ENCODE data around the gene TIGD4. TPM values are rescaled to one million over a fixed set of nuclear protein-coding genes. Genes with fewer than 3 reads are reported as not detected.

TIGD4 gene
- total RNA-seq, 1 experiment from 2014 or later = 0.41 TPM

- H3K4me3 ChIP-seq (ENCODE audit: low read depth, low read length, poor library complexity, severe bottlenecking) = no peak overlapping the region
- H3K4me1 ChIP-seq (ENCODE audit: insufficient read depth, low read length, poor library complexity, severe bottlenecking) = no peaks in the 10 kb centered on the region
- POLR2A ChIA-PET (ENCODE audit: low non-redundant PET) = no interaction called here
- no peaks in the 10 kb centered on the region for H3K9me3 ChIP-seq (ENCODE audit: low read depth, low read length, poor library complexity, severe bottlenecking)
- no TSS peak for BruUV-seq (replicated peaks)
- peak; percentile 10 for DNase-seq (ENCODE audit: low spot score)
- no peaks in the 10 kb centered on the region for H3K27me3 ChIP-seq (replicated peaks; ENCODE audit: insufficient read depth, low read depth, low read length, poor library complexity)
- no peak for TF ChIP-seq EZH2 (IDR thresholded peaks at IDR 0.05; ENCODE audit: borderline replicate concordance, low read depth, low read length, poor library complexity, severe bottlenecking)
- intact Hi-C loops (cut with micrococcal nuclease; ENCODE audit: unreplicated experiment) = no loop called here
- H3K27ac ChIP-seq (ENCODE audit: low read depth, low read length, poor library complexity, severe bottlenecking) = no peak overlapping the region
- CTCF ChIA-PET = no interaction called here
- no peaks in the 10 kb centered on the region for H3K36me3 ChIP-seq (ENCODE audit: insufficient read depth, low read length, poor library complexity, severe bottlenecking)
Observed at GRCh38 chr4:152729466-152729865, 50.1 kb downstream of the TIGD4 start.

GRCh38 chr4:152728343-152728742 lies 51.2 kb downstream of the TIGD4 start:
- CTCF ChIA-PET = interaction anchor here (0.8 kb wide), 1 partner anchor 274 kb away, joined by 3 read pairs; no protein-coding TSS in a partner anchor

GRCh38 chr4:152727784-152728183 lies 51.7 kb downstream of the TIGD4 start:
- DNase-seq (ENCODE audit: low spot score) = no peak
- BruUV-seq (replicated peaks) = no TSS peak
- H3K27me3 ChIP-seq (replicated peaks; ENCODE audit: insufficient read depth, low read depth, low read length, poor library complexity) = no peaks in the 10 kb centered on the region
- TF ChIP-seq CTCF (conservative IDR thresholded peaks at IDR 0.05; ENCODE audit: low read depth, low read length) = no peak
- no peak for TF ChIP-seq EZH2 (IDR thresholded peaks at IDR 0.05; ENCODE audit: borderline replicate concordance, low read depth, low read length, poor library complexity, severe bottlenecking)
- H3K4me1 ChIP-seq (ENCODE audit: insufficient read depth, low read length, poor library complexity, severe bottlenecking) = no peaks in the 10 kb centered on the region
- H3K36me3 ChIP-seq (ENCODE audit: insufficient read depth, low read length, poor library complexity, severe bottlenecking) = no peaks in the 10 kb centered on the region
- CTCF ChIA-PET = interaction anchor here (0.8 kb wide), 1 partner anchor 273 kb away, joined by 3 read pairs; no protein-coding TSS in a partner anchor
- POLR2A ChIA-PET (ENCODE audit: low non-redundant PET) = no interaction called here
- no peaks in the 10 kb centered on the region for H3K9me3 ChIP-seq (ENCODE audit: low read depth, low read length, poor library complexity, severe bottlenecking)
- H3K27ac ChIP-seq (ENCODE audit: low read depth, low read length, poor library complexity, severe bottlenecking) = no peak overlapping the region
- intact Hi-C loops (cut with micrococcal nuclease; ENCODE audit: unreplicated experiment) = no loop called here
- no peak overlapping the region for H3K4me3 ChIP-seq (ENCODE audit: low read depth, low read length, poor library complexity, severe bottlenecking)

More at GRCh38 chr4:152728343-152728742, 51.2 kb downstream of the TIGD4 start:
- Histone ChIP-seq H3K27me3 (replicated peaks; ENCODE audit: insufficient read depth, low read depth, low read length, poor library complexity) (no peaks in the 10 kb centered on the region), H3K4me1 (ENCODE audit: insufficient read depth, low read length, poor library complexity, severe bottlenecking) (no peaks in the 10 kb centered on the region), H3K27ac (ENCODE audit: low read depth, low read length, poor library complexity, severe bottlenecking) (no peak overlapping the region), H3K36me3 (ENCODE audit: insufficient read depth, low read length, poor library complexity, severe bottlenecking) (no peaks in the 10 kb centered on the region), H3K4me3 (ENCODE audit: low read depth, low read length, poor library complexity, severe bottlenecking) (no peak overlapping the region), H3K9me3 (ENCODE audit: low read depth, low read length, poor library complexity, severe bottlenecking) (no peaks in the 10 kb centered on the region)
- no peak for DNase-seq (ENCODE audit: low spot score)
- no TSS peak for BruUV-seq (replicated peaks)
- POLR2A ChIA-PET (ENCODE audit: low non-redundant PET) = no interaction called here
- TF ChIP-seq CTCF (conservative IDR thresholded peaks at IDR 0.05; ENCODE audit: low read depth, low read length) (no peak), EZH2 (IDR thresholded peaks at IDR 0.05; ENCODE audit: borderline replicate concordance, low read depth, low read length, poor library complexity, severe bottlenecking) (no peak)
- intact Hi-C loops (cut with micrococcal nuclease; ENCODE audit: unreplicated experiment) = no loop called here

GRCh38 chr4:152724494-152724893 lies 55.0 kb downstream of the TIGD4 start:
- ChIA-PET CTCF (no interaction called here), POLR2A (ENCODE audit: low non-redundant PET) (no interaction called here)
- no peaks in the 10 kb centered on the region for H3K9me3 ChIP-seq (ENCODE audit: low read depth, low read length, poor library complexity, severe bottlenecking)
- no peaks in the 10 kb centered on the region for H3K27me3 ChIP-seq (replicated peaks; ENCODE audit: insufficient read depth, low read depth, low read length, poor library complexity)
- intact Hi-C loops (cut with micrococcal nuclease; ENCODE audit: unreplicated experiment) = loop anchor here (5.0 kb wide), 1 partner anchor 262 kb away; no protein-coding TSS in a partner anchor
- DNase-seq (ENCODE audit: low spot score) = no peak
- no peaks in the 10 kb centered on the region for H3K36me3 ChIP-seq (ENCODE audit: insufficient read depth, low read length, poor library complexity, severe bottlenecking)
- no TSS peak for BruUV-seq (replicated peaks)
- no peaks in the 10 kb centered on the region for H3K4me1 ChIP-seq (ENCODE audit: insufficient read depth, low read length, poor library complexity, severe bottlenecking)
- no peak overlapping the region for H3K27ac ChIP-seq (ENCODE audit: low read depth, low read length, poor library complexity, severe bottlenecking)
- TF ChIP-seq CTCF (conservative IDR thresholded peaks at IDR 0.05; ENCODE audit: low read depth, low read length) (no peak), EZH2 (IDR thresholded peaks at IDR 0.05; ENCODE audit: borderline replicate concordance, low read depth, low read length, poor library complexity, severe bottlenecking) (no peak)
- H3K4me3 ChIP-seq (ENCODE audit: low read depth, low read length, poor library complexity, severe bottlenecking) = no peak overlapping the region

All from A673 (cell line).